PC-3 (cell line): ENCODE data around the gene ZCCHC7.

Experiments
- CTCF ChIP-seq: fragments of 300-600 bp; sonication (generic); conservative IDR thresholded peaks from 2 replicates; pipeline ENCODE4 v1.5.1; 2017; ENCODE audit warnings: antibody characterized with exemption, low read depth, mild to moderate bottlenecking, low read length
- EZH2 ChIP-seq: fragments of 300-600 bp; sonication (generic); IDR thresholded peaks from one replicate; pipeline ENCODE4 v1.6.1; 2017; ENCODE audit warnings: antibody characterized with exemption, mild to moderate bottlenecking, low read length; ENCODE audit not compliant: unreplicated experiment
- EZH2phosphoT487 ChIP-seq: fragments of 300-600 bp; sonication (generic); IDR thresholded peaks from 2 replicates; pipeline ENCODE4 v1.6.1; 2018; ENCODE audit warnings: mild to moderate bottlenecking, antibody characterized with exemption, low read length, borderline replicate concordance

GRCh38 chr9:37290940-37291485 lies 170.6 kb downstream of the ZCCHC7 start:
- TF ChIP-seq CTCF (no peak), EZH2phosphoT487 (no peak), EZH2 (no peak)
